ENCODE results near the gene PTPRD.
"Not testable (repeated sequence)": the region's sequence is repeated elsewhere in the genome, so short reads cannot be mapped to it uniquely, and the experiment has no call there.

PTPRD gene

DNA sequence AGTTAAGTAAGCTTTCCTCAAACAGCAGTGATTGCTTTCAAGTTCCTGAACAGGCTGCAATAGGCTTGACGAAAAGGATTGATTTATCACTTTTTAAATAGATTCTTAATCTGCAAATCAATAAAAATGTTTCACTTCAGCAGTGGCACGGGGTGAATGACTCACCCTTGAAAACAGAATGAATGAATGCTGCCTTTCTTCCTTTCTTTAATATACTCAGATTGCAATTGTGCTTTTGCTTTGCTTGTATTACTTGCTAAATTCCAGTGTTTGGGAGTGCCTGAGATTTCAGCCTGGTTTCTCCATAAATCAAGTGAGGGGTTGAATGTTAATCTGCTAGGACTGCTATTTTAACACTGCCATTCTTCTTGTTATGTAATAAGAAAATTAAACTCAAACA lies 1293.8 kb downstream of the PTPRD start:
- CTCF ChIA-PET, result interaction anchor here (0.7 kb wide), 1 partner anchor 624 kb away, joined by 3 read pairs; no protein-coding TSS in a partner anchor
- POLR2A ChIA-PET, result no interaction called here
- DNase-seq (ENCODE audit: extremely low spot score), result no peak
- TF ChIP-seq CTCF (IDR thresholded peaks at IDR 0.05; ENCODE audit: control extremely low read depth, extremely low read depth, low read depth, missing control alignments), result no peak

DNA sequence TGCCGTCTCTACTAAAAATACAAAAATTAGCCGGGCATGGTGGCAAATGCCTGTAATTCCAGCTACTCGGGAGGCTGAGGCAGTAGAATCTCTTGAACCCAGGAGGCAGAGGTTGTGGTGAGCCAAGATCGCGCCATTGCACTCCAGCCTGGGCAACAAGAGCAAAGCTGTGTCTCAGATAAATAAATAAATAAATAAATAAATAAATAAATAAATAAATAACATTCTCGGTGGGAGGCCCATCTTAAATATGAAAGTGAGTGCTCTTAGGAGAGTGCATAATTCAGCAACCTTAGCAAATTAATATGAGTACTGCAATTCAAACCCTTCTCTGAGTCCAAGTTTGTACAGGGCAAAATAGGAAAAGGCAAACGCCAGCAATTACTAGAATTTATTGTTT lies 1302.1 kb downstream of the PTPRD start:
- DNase-seq (ENCODE audit: extremely low spot score); CTCF ChIA-PET; POLR2A ChIA-PET: not testable (repeated sequence)

DNA sequence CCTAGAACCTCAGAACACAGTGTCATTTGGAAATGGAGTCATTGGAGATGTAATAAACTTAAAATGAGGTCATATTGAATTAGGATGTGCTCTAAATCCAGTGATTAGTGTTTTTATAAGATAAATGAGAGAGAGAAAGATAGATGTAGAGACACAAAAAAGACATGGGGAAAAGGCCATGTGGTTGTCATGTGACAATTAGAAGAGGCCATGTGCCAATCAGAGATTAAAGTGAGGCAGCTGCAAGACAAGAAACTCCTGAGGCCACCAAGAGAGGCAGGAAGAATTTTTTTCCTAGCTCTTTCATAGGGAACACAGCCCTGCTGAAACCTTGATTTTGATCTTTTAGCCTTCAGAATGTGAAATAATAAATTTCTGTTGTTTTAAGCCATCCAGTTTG lies 1307.2 kb downstream of the PTPRD start:
- POLR2A ChIA-PET, result no interaction called here

DNA sequence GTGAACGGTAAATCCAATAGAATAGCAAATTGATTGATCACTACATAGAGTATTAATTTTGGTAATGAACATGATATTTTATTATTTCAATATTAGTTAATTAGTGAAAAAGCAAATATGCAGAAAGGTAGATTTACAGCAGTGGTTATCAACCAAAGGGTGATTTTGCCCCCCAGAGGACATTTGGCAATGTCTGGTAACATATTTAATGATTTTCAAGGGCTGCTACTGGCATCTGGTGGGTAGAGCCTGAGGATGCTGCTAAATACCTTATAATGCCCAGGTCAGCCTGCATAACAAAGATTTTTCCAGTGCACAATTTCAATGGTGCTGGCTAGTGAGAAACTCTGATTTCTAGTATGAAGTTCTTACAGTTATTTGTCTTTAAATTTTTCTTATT lies 1313.7 kb downstream of the PTPRD start:
- POLR2A ChIA-PET, result no interaction called here
- CTCF ChIA-PET, result no interaction called here
- TF ChIP-seq CTCF (IDR thresholded peaks at IDR 0.05; ENCODE audit: control extremely low read depth, extremely low read depth, low read depth, missing control alignments), result no peak
- DNase-seq (ENCODE audit: extremely low spot score), result no peak

More for the DNA sequence above, 1307.2 kb downstream of the PTPRD start:
- DNase-seq (ENCODE audit: extremely low spot score), result no peak
- TF ChIP-seq CTCF (IDR thresholded peaks at IDR 0.05; ENCODE audit: control extremely low read depth, extremely low read depth, low read depth, missing control alignments), result no peak
- CTCF ChIA-PET, result no interaction called here

- no peak for DNase-seq (ENCODE audit: extremely low spot score)
- TF ChIP-seq CTCF (IDR thresholded peaks at IDR 0.05; ENCODE audit: control extremely low read depth, extremely low read depth, low read depth, missing control alignments), result no peak
- POLR2A ChIA-PET, result no interaction called here
- CTCF ChIA-PET, result no interaction called here
These were observed 1326.8 kb downstream of the PTPRD start for GRCh38 chr9:9286001-9286400.

- DNase-seq (ENCODE audit: extremely low spot score), result no peak
- ChIA-PET POLR2A (no interaction called here), CTCF (no interaction called here)
- TF ChIP-seq CTCF (IDR thresholded peaks at IDR 0.05; ENCODE audit: control extremely low read depth, extremely low read depth, low read depth, missing control alignments), result no peak
These were observed 1328.6 kb downstream of the PTPRD start for GRCh38 chr9:9284201-9284600.

DNA sequence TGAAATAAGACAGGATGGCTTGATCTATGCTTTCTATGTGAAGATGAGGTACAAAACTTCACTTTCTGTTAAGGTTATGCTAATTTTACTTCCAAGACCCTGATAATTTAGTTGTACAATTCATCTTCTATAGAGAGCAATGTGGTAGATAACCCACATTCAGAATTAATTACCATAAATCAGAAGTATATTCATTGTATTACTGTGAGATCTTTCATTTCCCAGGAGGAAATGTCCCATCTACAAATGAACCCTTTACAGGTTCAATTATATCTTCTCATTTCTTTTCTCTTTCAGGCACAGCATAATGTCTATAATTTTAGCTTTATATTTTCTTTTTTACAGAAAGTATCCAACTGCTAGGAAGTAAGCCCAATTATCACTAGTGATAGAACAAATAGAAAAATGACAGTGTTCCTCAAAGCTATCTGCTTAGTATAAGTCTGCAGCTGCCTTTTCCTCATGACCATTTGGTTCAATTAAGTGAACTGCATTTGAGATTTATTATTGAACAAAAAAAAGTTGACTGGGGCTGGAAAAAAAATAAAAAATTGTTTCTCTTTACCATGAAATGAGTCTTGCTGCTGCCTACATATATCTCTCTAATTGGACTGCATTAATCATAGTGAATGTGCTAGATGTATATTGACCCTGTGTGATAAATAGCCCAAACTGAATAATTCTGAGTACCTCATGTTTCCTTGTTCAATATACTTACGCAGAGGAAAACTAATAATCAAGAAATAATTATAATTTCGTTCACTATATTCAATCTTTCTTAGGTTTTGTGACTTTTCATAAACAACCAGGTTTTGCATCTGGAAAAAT lies 1329.4 kb downstream of the PTPRD start:
- ChIA-PET POLR2A (no interaction called here), CTCF (no interaction called here)
- TF ChIP-seq CTCF (IDR thresholded peaks at IDR 0.05; ENCODE audit: control extremely low read depth, extremely low read depth, low read depth, missing control alignments), result no peak
- DNase-seq (ENCODE audit: extremely low spot score), result no peak
